ENCODE data around the gene LMO7. TPM values are rescaled to one million over a fixed set of nuclear protein-coding genes. Genes with fewer than 3 reads are reported as not detected.

LMO7 gene
- polyA plus RNA-seq, 1 experiment, result 149 TPM

GRCh38 chr13:75847588-75847987 is 211.5 kb downstream of the LMO7 start:
- CTCF ChIA-PET, result interaction anchor here (1.6 kb wide), 1 partner anchor 152 kb away, joined by 5 read pairs; no protein-coding TSS in a partner anchor
- DNase-seq (ENCODE audit: low read depth), result no peak
- no peak for TF ChIP-seq CTCF (IDR thresholded peaks at IDR 0.05; ENCODE audit: insufficient read depth, low read depth, low read length)
- H3K36me3 ChIP-seq (ENCODE audit: control insufficient read depth, insufficient read depth, low read length), result peaks cover 17% of the 10 kb centered on the region
- POLR2A ChIA-PET, result no interaction called here
- H3K4me3 ChIP-seq (ENCODE audit: low read depth, low read length), result no peak overlapping the region
- H3K27me3 ChIP-seq (ENCODE audit: control insufficient read depth, insufficient read depth, low read length), result no peaks in the 10 kb centered on the region

GRCh38 chr13:75850916-75851315 is 214.8 kb downstream of the LMO7 start:
- no peak for DNase-seq (ENCODE audit: low read depth)
- CTCF ChIA-PET, result interaction anchor here (0.6 to 1.3 kb wide), 2 partner anchors 13 to 19 kb away, joined by 3 read pairs; no protein-coding TSS in a partner anchor

GRCh38 chr13:75855216-75855615 is 219.1 kb downstream of the LMO7 start:
- Histone ChIP-seq H3K36me3 (ENCODE audit: control insufficient read depth, insufficient read depth, low read length) (peaks cover 33% of the 10 kb centered on the region), H3K27me3 (ENCODE audit: control insufficient read depth, insufficient read depth, low read length) (no peaks in the 10 kb centered on the region), H3K4me3 (ENCODE audit: low read depth, low read length) (no peak overlapping the region)
- TF ChIP-seq CTCF (IDR thresholded peaks at IDR 0.05; ENCODE audit: insufficient read depth, low read depth, low read length), result no peak
- no peak for DNase-seq (ENCODE audit: low read depth)
- ChIA-PET POLR2A (no interaction called here), CTCF (interaction anchor here (2.4 kb wide), 1 partner anchor 159 kb away, joined by 8 read pairs; no protein-coding TSS in a partner anchor)

More at GRCh38 chr13:75850916-75851315, 214.8 kb downstream of the LMO7 start:
- Histone ChIP-seq H3K36me3 (ENCODE audit: control insufficient read depth, insufficient read depth, low read length) (peaks cover 27% of the 10 kb centered on the region), H3K27me3 (ENCODE audit: control insufficient read depth, insufficient read depth, low read length) (no peaks in the 10 kb centered on the region), H3K4me3 (ENCODE audit: low read depth, low read length) (no peak overlapping the region)
- TF ChIP-seq CTCF (IDR thresholded peaks at IDR 0.05; ENCODE audit: insufficient read depth, low read depth, low read length), result no peak
- POLR2A ChIA-PET, result no interaction called here

GRCh38 chr13:75855847-75856246 is 219.7 kb downstream of the LMO7 start:
- ChIA-PET CTCF (interaction anchor here (0.9 to 2.4 kb wide), 2 partner anchors 20 to 160 kb away, joined by 3 to 8 read pairs; no protein-coding TSS in a partner anchor), POLR2A (no interaction called here)
- no peak for TF ChIP-seq CTCF (IDR thresholded peaks at IDR 0.05; ENCODE audit: insufficient read depth, low read depth, low read length)
- Histone ChIP-seq H3K27me3 (ENCODE audit: control insufficient read depth, insufficient read depth, low read length) (no peaks in the 10 kb centered on the region), H3K4me3 (ENCODE audit: low read depth, low read length) (no peak overlapping the region), H3K36me3 (ENCODE audit: control insufficient read depth, insufficient read depth, low read length) (peaks cover 34% of the 10 kb centered on the region)
- DNase-seq (ENCODE audit: low read depth), result no peak

- TF ChIP-seq CTCF (IDR thresholded peaks at IDR 0.05; ENCODE audit: insufficient read depth, low read depth, low read length), result no peak
- Histone ChIP-seq H3K4me3 (ENCODE audit: low read depth, low read length) (no peak overlapping the region), H3K36me3 (ENCODE audit: control insufficient read depth, insufficient read depth, low read length) (peaks cover 34% of the 10 kb centered on the region), H3K27me3 (ENCODE audit: control insufficient read depth, insufficient read depth, low read length) (no peaks in the 10 kb centered on the region)
- ChIA-PET POLR2A (no interaction called here), CTCF (no interaction called here)
- no peak for DNase-seq (ENCODE audit: low read depth)
Observed at GRCh38 chr13:75857291-75857690, 221.2 kb downstream of the LMO7 start.
